DMS79 (cell line): ENCODE results near the gene PLPPR1.

Experiments used
- DNase-seq: peaks from one replicate; lab custom pipeline; 2025; lab: John Stamatoyannopoulos, UW

Gene PLPPR1

GRCh38 chr9:101350285-101350684, 321.8 kb downstream of the PLPPR1 start:
- DNase-seq = no peak

- DNase-seq = no peak
Observed at GRCh38 chr9:101352892-101353463, 324.5 kb downstream of the PLPPR1 start.

- DNase-seq = no peak
Observed at GRCh38 chr9:101353683-101354082, 325.2 kb downstream of the PLPPR1 start.

GRCh38 chr9:101354143-101354764, 325.7 kb downstream of the PLPPR1 start:
- DNase-seq = no peak

- DNase-seq = no peak
Observed at GRCh38 chr9:101354765-101355708, 326.5 kb downstream of the PLPPR1 start.

GRCh38 chr9:101356619-101357018, 328.1 kb downstream of the PLPPR1 start:
- DNase-seq = no peak

- no peak for DNase-seq
Observed at GRCh38 chr9:101359679-101360078, 331.2 kb downstream of the PLPPR1 start.

GRCh38 chr9:101360647-101361046, 332.1 kb downstream of the PLPPR1 start:
- no peak for DNase-seq

- no peak for DNase-seq
Observed at GRCh38 chr9:101362450-101362849, 333.9 kb downstream of the PLPPR1 start.

- DNase-seq = no peak
Observed at GRCh38 chr9:101365181-101365580, 336.7 kb downstream of the PLPPR1 start.

- no peak for DNase-seq
Observed at GRCh38 chr9:101366038-101366756, 337.7 kb downstream of the PLPPR1 start.

- no peak for DNase-seq
Observed at GRCh38 chr9:101367323-101367722, 338.8 kb downstream of the PLPPR1 start.

GRCh38 chr9:101369286-101369685, 340.8 kb downstream of the PLPPR1 start:
- DNase-seq = no peak

GRCh38 chr9:101369884-101370531, 341.5 kb downstream of the PLPPR1 start:
- DNase-seq = no peak

GRCh38 chr9:101371813-101372212, 343.3 kb downstream of the PLPPR1 start:
- no peak for DNase-seq

GRCh38 chr9:101372327-101373118, 344.0 kb downstream of the PLPPR1 start:
- no peak for DNase-seq
